ENCODE results near the gene EDN2.

DNA sequence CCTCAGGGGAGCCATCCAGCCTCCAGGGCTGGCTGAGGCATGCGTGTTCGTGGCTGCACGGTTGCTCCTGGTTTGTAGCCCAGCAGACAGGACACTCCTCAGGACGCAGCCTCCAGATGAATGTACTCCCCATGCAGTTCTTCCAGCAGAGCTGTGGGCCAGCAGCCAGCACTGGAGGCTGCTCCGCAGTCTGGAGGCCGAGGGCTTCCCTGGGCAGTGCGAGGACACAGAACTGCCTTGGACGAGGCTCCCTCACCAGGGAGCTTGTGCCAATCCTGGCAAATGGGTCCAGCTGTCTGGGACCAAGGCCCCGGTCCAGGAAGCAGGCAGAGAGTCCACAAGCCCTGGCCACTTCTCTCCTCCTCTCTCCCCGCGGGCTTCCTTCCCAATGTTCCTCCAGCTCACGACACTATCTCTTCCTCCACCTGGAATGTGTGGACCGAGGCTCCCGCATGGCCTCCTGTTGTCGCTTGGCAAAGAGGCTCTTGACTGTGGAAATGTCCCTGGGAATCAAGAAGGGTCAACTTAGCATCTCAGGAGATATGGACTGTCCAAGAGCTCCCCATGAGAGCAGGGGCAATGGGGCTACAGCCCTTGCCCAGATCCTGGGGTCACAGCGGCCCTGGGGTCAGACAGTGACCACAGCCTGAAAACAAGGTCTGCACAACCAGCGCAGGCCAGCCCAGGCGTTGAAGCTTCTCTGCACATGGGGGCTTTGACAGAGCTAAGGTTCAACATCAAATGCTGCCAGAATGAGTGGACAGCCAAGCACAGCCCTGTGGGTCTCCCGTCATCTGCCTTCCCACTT, 5.3 kb downstream of the EDN2 start:
- TF ChIP-seq EZH2 (IDR thresholded peaks at IDR 0.05; ENCODE audit: insufficient read depth, poor library complexity, severe bottlenecking) (no peak), EZH2phosphoT487 (IDR thresholded peaks at IDR 0.05; ENCODE audit: insufficient read depth, low read depth) (no peak)
